HG02852 (cell line): ENCODE data around the gene CD164.
A peak's percentile ranks its signal among the peaks of the same experiment; 100 is the strongest.

Source experiments
- ATAC-seq: cut with Tn5 transposase; IDR thresholded peaks from one replicate; pipeline ENCODE4 v1.9.1; 2021; ENCODE audit warnings: mild to moderate bottlenecking, moderate library complexity; ENCODE audit not compliant: unreplicated experiment

CD164 gene

GRCh38 chr6:109381747-109382575, at the start of gene CD164:
CD164 (minus strand) TSS chr6:109382467; CDS start chr6:109382378, 89 bp downstream.
- ATAC-seq, result peak; percentile 55

DNA sequence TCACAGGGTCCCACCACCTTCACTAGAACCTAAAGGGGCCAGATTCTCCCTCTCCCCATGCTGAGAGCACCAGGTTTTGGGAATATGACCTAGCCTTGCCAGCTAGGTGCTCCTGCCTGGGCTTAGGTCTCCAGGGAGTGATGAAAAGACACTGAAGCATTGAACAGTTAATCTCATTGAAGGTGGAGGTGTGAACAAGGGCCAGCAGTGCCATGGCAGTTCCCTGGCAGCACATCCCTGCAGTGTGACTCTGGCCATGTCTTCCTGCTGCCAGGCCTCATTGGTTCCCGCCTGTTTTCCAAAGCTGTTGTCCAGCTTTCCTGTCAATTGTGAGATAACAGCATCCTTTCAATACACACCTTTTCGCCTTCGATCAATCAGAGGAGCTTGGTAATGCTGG, 47.2 kb upstream of the CD164 start:
- no peak for ATAC-seq

DNA sequence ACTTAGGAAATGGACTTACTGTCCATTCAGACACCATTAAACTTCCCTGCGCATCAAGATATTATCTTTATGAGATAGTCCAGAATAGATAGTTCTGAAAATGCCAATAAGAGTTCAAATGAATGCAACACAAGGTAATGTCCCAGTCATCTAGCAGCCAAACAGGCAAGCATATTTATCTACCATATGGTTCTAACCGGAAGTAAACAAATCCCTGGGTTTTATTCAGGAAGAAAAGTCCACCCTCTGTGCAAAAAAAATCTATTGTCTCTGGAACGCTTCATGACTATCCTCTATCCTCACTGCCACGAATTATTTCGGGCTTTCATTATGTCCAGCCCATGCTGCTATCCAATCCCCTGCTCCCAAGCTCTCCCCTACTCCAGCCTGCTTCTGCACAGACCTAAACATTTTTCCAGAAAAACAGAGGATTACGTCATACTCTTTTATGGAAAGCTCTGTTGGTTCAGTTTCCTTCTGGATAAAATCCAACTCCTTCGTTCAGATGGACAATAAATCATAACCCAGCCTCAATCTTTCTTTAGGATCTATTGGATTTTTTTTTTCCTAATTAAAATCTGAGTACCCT, 46.7 kb upstream of the CD164 start:
- no peak for ATAC-seq

DNA sequence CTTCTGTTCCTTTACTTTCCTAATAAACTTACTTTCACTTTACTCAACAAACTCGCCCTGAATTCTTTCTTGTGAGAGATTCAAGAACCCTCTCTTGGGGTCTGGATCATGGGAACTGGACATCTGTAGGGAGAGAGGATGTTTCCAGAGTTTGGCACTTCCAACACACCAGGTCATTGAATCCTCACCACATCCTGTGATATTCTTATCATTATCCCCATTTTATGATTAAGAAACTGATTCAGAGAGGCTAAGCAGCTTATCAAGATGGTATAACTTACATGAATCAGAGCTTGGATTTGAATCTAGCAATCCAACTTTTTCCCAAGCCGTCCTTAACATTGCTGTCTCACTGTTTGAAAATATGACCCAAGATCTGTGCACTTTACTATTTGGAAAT, 42.7 kb upstream of the CD164 start:
- ATAC-seq, result no peak

GRCh38 chr6:109421184-109421583, 38.9 kb upstream of the CD164 start:
- no peak for ATAC-seq

GRCh38 chr6:109420751-109421150, 38.5 kb upstream of the CD164 start:
- ATAC-seq, result no peak

GRCh38 chr6:109417646-109418045, 35.4 kb upstream of the CD164 start:
- no peak for ATAC-seq

GRCh38 chr6:109411034-109411433, 28.8 kb upstream of the CD164 start:
- no peak for ATAC-seq

- ATAC-seq, result no peak
Observed at GRCh38 chr6:109406196-109406595, 23.9 kb upstream of the CD164 start.

DNA sequence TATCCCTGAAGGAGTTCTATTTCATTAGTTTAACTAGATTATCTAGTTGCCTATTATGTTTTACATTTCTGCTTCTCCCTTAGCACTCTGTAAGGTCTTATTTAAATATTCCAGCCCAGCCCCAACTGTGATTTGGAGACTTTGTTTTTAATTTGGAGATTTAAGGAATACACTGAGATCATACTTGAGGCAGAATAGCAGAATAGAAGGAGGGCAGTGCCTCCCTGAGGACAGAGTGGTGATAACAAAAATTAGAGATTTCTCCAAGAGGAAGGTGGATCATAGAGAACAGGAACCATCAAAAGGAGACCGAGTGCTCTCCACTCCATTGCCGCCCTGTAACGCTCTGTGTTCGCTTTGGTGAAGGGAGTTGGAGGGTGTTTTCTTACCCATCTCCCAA, 14.8 kb upstream of the CD164 start:
- ATAC-seq, result no peak

DNA sequence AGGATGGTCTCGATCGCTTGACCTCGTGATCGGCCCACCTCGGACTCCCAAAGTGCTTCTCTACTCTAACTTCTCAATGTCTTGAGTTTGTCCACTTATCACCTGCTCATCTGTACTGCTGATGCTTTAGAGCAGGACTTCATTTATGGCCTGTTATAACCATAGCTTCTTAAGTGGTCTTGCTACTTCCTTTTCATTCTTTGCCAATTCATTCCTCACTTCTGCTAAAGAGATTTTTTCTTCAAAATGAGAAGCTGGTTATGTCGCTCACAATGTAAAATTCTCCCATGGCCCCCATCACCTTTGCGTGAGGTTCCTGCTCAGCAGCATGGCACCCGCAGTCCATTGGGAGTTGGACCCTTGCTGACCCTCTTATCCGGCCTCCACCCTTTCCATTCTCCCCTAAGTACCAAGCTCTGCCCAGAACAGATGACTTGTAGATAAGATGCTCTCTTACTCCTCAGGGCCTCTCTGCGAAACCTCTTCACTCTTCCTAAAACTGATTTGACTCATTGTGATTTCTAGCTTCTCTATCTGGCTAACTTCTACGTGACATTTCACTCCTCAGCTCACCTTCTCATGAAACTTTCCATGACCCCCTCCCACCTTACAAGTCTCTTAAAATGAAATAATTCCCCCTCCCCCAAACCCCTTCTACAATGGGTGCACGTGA, 13.9 kb upstream of the CD164 start:
- ATAC-seq, result no peak

DNA sequence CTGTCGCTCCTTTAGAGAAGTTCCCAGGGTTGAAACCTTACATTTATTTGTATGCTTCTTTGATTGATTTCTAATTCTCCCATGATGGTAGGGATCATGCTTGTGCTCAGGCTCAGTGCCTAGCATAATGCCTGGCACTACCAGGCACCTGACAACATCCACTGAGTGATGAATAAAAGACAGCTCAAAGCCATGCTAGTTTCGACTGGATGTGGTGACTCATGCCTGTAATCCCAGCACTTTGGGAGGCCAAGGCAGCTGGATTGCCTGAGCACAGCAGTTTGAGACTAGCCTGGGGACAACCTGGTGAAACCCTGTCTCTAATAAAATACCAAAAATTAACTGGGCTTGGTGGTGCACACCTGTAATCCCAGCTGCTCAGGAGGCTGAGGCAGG, 11.6 kb upstream of the CD164 start:
- ATAC-seq, result no peak

DNA sequence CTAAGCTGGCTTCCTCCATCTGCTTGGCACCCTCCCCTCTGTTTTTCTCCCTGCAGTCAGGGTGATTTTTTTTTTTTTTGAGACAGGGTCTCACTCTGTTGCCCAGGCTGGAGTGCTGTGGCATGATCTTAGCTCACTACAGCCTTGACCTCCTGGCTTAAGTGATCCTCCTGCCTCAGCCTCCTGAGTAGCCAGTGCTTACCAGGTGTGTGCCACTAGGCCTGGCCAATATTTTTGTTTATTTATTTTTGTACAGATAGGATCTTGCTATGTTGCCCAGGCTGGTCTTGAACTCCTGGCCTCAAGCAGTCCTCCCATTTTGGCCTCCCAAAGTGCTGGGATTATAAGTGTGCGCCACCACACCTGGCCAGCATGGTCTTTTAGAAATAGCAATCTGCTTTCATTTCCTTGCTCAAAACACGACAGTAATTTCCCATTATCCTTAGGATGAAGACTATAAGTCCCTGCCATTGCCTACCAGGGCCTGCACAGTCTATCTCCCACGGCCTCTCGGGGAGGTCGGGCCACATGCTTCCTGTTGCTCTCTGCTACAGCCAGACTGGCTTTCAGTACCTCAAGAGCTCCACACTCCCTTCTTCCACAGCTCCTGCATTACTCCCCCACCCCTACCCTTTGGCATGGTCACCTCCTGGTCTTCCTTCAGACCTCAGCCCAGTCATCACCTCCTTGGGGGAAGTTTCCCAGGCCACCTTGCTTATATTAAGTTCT, 11.1 kb upstream of the CD164 start:
- no peak for ATAC-seq

- ATAC-seq, result no peak
Observed at GRCh38 chr6:109389650-109390274, 7.5 kb upstream of the CD164 start.

GRCh38 chr6:109388265-109388664, 6.0 kb upstream of the CD164 start:
- no peak for ATAC-seq

- no peak for ATAC-seq
Observed at GRCh38 chr6:109383438-109383940, 1.2 kb upstream of the CD164 start.

- peak; percentile 64 for ATAC-seq
Observed at GRCh38 chr6:109382576-109383437, 540 bp upstream of the CD164 start.

DNA sequence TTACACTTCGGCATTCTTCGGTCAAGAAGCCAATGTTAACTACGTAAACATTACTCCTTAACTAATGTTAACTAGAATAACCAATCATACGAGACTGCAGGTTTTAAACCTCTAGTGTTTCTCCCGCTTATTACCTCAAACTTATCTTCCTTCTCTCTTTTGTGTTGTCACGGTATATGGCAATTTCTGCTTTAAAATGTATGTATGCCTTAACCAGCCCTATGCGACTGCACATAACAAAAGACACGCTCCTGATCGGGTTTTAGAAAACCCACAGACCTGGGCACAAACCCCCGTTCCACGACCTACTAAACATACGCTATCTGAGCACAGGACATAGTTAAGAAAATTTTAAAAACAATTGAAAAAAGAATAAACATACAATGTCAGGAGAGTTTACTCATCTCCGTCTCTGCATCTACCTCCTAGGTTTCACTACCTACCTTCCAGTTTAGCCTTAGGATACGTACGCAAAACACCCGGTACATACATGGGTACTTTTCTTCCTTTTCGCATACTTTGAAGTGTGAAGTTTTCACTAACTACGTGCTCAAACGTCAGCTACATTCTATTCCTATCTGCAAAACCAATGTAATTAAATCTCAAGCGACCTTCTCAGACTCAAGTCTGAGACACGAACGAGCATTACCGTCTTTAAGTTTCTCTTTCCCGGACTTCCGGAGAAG, 1.1 kb downstream of the CD164 start:
- no peak for ATAC-seq

DNA sequence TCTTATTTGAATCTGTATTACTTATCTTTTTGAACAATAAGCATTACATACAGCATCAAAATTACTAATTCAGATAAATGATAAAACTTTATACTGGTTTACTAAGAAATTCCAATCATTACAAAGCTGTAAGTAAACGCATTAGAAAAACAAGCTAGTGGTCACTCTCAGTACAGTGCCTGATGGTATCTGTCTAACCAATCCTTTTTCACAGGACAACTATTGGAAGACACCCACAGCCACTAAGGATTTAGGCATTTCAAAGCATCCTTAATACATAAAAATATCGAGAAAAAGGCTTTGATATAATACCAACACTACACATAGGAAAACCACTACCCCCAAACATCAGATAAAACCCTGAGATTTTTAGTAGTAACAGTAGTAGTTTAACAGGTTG, 2.6 kb downstream of the CD164 start:
- no peak for ATAC-seq
